ENCODE measurements around the gene CBR4.
"Not testable (repeated sequence)": the region's sequence is repeated elsewhere in the genome, so short reads cannot be mapped to it uniquely, and the experiment has no call there.

Gene CBR4

GRCh38 chr4:169010125-169011023 is at the start of gene CBR4:
TSS of gene CBR4 (minus strand) at chr4:169010255. CDS start at chr4:169010089, 166 bp downstream.
- DNase-seq (ENCODE audit: low read depth in 2 of 2) = peak; percentile 85 to 89

GRCh38 chr4:169059306-169060211 is 49.5 kb upstream of the CBR4 start:
- DNase-seq (ENCODE audit: low read depth in 2 of 2) = no peak

- no peak for DNase-seq (ENCODE audit: low read depth in 2 of 2)
These were observed 48.3 kb upstream of the CBR4 start for GRCh38 chr4:169058312-169058711.

DNA sequence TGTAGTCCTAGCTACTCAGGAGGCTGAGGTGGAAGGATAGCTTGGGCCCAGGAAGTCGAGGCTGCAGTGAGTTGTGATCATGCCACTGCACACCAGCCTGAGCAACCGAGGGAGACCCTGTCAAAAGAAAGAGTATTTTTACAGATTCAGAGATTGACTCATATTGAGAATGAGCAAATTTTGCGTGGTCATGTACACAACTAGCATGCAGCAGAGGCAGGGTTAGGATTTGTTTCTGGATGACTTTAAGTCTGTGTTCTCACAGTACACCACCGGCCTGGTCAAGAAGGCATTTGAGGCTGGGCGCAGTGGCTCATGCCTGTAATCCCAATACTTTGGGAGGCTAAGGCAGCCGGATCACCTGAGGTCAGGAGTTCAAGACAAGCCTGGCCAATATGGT is 44.8 kb upstream of the CBR4 start:
- DNase-seq (ENCODE audit: low read depth in 2 of 2) = no peak

GRCh38 chr4:169052594-169052945 is 42.5 kb upstream of the CBR4 start:
- DNase-seq (ENCODE audit: low read depth in 2 of 2) = no peak

GRCh38 chr4:169051761-169052593 is 41.9 kb upstream of the CBR4 start:
- no peak for DNase-seq (ENCODE audit: low read depth in 2 of 2)

GRCh38 chr4:169050881-169051760 is 41.1 kb upstream of the CBR4 start:
- no peak for DNase-seq (ENCODE audit: low read depth in 2 of 2)

DNA sequence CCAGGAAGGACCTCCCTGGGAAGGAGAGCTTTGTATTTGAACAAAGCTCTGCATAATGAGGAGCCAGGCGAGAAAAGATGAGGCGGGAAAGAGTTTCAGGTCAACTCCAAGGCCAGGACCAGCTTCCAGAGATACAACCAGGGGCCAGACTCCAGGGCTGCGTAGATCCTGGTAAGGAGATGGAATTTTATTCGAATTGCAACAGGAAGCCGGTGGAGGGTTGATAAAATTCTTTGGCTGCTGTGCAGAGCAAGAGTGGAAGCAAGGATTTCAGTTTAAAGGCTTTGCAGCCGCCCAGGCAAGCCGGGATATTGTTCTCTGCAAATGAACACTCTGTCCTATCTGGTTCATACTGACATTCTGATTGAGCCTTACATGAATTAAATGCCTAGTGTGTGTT is 40.2 kb upstream of the CBR4 start:
- no peak for DNase-seq (ENCODE audit: low read depth in 2 of 2)

DNA sequence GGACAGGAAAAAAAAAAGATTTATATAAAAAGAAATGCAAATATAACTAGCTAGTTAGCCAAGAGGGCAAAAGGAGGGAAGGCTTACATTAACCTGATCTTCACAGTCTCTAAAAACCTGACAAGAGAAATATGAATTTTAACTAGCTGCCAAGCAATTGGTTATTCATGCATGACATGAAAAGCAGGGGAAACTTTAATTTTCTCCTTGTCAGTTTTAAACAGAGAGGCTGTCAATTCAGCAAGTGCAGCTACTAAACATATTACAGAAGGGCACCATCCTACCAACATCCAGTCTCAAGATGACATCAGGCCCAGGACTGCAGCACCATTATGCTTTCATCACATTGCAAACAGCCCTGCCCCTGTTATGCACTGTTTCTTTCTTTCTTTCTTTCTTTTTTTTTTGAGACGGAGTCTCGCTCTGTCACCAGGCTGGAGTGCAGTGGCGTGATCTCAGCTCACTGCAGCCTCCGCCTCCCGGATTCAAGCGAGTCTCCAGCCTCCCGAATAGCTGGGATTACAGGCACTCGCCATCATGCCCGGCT is 38.9 kb upstream of the CBR4 start:
- DNase-seq (ENCODE audit: low read depth in 2 of 2) = no peak

GRCh38 chr4:169047956-169048355 is 37.9 kb upstream of the CBR4 start:
- DNase-seq (ENCODE audit: low read depth in 2 of 2) = no peak

DNA sequence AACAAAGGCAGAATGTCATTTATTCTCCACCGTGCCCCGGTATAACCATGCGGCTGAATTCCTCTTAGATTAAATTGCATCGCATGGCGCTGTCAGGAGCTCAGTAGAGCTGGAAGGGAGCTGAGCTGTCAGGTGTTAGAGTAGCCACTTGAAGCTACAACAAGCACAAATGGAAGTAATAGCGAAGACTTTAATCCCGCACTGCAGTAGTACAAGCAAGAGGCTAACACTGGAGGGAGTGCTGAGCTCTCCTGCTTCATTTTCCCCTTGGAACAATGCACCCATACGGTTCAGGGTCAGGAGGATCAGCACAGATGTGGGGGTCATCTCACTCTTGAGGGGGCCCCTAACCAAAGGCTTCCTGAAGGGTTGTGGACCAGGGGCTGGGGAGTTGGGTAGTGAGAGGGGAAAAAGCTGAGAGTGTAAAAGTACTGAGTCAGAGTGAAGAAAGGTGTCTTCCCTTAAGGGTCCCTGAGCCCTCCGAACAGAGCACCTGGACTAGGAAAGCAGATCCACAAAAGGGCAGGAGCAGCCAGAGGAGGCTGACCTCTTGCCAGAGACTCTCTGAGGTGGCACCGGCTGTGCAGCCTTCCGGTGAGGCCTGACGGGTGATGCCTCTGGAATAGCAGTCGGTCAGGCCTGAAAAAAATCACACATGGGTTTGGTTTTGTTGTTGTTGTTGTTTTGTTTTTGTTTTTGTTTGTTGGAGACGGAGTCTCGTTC is 36.0 kb upstream of the CBR4 start:
- DNase-seq (ENCODE audit: low read depth in 2 of 2) = no peak

- no peak for DNase-seq (ENCODE audit: low read depth in 2 of 2)
These were observed 34.8 kb upstream of the CBR4 start for GRCh38 chr4:169044714-169045447.

- no peak for DNase-seq (ENCODE audit: low read depth in 2 of 2)
These were observed 32.6 kb upstream of the CBR4 start for GRCh38 chr4:169042608-169043007.

GRCh38 chr4:169040559-169041261 is 30.7 kb upstream of the CBR4 start:
- DNase-seq (ENCODE audit: low read depth in 2 of 2) = no peak

- no peak for DNase-seq (ENCODE audit: low read depth in 2 of 2)
These were observed 29.3 kb upstream of the CBR4 start for GRCh38 chr4:169039251-169039954.

- no peak for DNase-seq (ENCODE audit: low read depth in 2 of 2)
These were observed 27.5 kb upstream of the CBR4 start for GRCh38 chr4:169037506-169037905.

DNA sequence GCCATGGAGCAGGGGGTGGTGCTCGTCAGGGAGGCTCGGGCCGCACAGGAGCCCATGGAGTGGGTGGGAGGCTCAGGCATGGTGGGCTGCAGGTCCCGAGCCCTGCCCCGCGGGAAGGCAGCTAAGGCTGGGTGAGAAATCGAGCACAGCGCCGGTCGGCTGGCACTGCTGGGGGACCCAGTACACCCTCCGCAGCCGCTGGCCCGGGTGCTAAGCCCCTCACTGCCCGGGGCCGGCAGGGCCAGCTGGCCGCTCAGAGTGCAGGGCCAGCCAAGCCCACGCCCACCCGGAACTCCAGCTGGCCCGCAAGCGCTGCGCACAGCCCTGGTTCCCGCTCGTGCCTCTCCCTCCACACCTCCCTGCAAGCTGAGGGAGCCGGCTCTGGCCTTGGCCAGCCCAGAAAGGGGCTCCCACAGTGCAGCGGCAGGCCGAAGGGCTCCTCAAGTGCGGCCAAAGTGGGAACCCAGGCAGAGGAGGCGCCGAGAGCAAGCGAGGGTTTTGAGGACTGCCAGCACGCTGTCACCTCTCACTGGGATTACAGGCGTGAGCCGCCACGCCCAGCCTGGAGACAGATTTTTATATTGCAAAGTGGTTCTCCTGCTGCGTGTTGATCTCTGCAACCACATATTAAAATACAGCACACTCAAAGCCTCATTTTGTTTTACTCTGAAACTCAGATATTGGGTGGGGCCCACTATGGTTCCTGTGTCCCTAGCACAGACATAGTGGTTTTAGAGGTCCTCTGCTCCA is 26.0 kb upstream of the CBR4 start:
- DNase-seq (ENCODE audit: low read depth in 2 of 2) = not testable (repeated sequence)
